NCI-H1048 (cell line): ENCODE data around the gene COMT.
"Not testable (repeated sequence)": the region's sequence is repeated elsewhere in the genome, so short reads cannot be mapped to it uniquely, and the experiment has no call there.

Source experiments
- DNase-seq: peaks from one replicate; lab custom pipeline; 2025; lab: John Stamatoyannopoulos, UW

COMT gene

DNA sequence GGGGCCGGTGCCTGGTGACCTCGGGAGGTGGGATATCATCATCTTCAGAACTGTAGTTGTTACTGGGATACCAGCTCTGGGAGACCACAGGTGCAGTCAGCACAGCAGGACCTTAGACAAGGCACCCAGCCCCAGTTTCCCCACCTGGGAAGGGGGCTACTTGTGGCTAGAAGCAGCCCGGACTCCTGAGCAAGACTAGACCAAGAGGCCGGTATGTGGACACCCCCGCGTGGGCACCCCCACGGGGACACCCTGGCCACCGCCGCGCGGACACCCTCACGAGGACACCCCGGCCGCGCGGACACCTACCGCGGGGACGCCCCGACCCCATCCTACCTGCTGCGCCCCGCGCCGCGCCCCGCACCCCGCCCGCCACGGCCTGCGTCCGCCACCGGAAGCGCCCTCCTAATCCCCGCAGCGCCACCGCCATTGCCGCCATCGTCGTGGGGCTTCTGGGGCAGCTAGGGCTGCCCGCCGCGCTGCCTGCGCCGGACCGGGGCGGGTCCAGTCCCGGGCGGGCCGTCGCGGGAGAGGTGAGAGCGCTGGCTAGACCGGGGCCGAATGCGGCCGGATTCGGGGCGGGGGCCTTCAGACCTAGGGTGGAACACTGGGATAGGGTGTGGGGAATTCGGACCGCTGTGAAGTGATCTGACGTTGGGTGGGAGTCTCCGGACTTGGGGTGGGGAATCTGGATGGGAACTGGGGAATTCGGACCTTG lies at the start of gene COMT, which contains the start of gene TXNRD2:
Gene COMT (plus strand): TSS at position 408 of the 718 bp plus-strand sequence. CDS start 20,755 bp downstream, outside the sequence.
Gene TXNRD2 (minus strand): TSS at position 454 of the 718 bp plus-strand sequence. CDS start 15 bp downstream, at position 439.
- DNase-seq = no peak

DNA sequence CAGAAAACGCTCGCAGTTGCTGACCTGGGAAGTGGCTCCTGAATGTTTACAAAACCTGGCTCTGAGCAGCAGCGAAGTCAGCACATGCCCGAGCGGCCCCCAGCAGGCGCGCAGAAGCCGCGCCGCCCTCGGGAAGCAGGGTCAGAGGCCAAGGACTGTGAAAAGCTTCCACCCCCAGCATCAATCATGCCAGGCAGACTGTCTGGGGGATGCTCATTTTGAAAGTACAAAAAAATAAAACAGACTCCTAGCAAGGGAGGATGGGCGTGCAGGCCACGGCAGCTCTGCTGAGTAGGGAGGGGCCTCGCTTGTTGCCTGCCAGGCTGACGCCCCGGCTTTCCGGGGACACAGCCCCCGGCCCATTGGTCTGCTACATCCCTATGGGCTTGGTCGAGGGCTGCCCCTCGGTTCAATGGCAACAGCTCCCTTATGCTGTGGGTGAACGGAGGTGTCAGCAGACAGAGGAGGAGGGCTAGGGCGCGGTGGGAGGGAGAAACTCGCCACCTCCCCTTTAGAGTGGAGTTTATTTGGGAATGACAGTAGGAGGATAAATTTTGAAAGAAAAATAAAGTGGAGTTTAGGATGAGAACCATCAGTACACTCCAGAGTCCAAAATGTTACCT lies 49.2 kb upstream of the COMT start:
- DNase-seq = no peak

DNA sequence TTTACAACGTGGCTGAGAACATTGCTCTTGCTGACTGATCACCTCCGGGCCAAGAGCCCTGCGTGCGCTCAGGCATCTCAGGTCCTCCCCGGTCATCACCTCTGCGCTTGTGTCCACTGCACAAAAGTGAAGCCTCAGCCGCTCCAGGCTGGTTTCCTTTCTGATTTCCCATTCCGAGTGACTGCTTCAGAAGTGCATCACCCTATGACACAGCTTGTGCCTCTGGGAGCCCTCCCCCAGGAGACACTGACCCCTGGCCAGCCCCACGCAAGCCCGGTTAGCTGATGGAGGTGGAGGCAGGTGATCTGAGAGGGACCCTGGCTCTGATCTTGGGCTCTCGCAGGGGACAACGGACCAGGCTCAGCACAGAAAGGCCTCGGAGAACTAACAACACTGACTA lies 48.6 kb upstream of the COMT start:
- DNase-seq = no peak

DNA sequence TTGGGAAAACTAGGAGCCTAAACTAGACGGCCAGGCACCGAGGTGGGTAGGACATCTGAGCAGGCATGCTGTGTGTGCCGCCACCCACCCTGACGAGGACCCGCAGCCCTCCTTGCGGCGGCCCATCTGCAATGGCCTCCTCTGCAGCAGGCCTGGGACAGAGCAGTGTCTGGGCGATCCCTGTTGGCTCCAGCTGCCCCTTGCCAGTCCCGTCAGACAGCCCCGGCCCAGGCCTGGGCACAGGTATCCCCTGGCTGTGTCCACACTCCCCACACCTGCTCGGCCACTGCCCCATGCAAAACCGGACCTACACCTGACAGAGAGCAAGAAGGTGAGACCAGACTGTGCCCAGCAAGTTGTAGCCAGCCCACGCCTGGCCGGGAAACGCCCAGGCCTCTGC lies 48.2 kb upstream of the COMT start:
- no peak for DNase-seq

DNA sequence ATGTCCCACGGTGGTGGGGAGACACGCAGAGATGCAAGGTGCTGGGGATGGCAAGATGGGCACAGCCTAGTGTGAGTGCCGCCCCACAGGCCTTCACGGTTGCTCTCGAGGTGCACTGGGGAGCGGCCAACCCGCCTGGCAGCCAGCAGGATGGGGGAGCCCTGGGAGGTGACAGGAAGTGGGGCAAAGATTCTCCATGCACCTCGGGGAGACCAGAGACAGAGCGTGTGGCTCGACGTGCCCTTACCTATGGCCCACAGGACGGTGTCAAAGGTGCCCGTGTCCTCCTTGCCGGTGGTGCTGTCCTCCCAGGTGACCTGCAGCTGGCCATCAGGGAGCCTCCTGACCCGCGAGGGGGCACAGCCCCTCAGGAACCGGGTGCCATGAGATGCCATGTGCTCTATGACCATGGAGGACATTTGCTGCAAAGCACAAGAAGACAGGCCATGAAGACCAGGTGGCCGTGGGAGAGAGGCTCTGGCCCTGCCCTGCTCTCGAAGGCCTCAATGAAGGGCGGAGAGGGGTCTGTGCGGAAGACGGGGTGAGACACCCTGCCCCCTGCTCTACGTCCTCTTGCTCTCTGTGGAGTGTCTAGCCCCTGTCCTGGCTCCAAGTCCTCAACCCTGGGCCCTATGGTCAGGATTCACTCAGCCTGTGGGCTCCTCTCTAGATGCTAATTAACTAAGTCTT lies 46.3 kb upstream of the COMT start:
- DNase-seq = no peak

DNA sequence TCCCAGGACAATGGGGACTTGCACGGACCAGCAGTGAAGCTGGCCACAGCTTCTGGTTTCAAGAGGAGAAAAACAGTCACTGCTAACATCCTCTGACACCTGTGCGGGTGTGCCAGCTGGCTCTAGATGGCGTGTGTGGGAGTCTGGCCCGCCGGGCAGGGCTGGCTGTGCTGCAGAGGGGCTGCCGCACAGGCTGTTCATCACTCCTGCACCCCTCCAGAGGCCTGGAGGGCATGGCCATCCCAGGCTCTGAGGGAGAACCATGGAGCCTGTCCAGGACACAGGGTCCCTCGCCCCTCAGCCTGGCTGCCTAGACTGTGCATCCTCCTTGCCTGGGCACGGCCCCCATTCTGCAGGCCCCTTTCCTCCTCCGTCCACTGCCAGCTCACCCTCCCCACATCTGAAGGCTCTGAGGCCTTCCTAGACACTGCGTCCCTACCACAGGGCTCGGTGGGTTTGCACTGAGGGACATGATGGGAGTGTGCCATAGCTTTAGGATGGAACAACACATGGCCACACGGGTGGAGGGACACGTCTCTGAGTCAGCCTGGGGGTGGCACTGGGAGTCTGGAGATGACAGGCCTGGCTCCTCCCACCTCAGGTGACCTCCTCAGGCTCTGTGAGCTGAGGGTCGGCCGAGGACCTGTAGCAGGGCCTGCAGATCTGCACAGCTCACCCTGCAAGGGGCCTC lies 44.8 kb upstream of the COMT start:
- no peak for DNase-seq

DNA sequence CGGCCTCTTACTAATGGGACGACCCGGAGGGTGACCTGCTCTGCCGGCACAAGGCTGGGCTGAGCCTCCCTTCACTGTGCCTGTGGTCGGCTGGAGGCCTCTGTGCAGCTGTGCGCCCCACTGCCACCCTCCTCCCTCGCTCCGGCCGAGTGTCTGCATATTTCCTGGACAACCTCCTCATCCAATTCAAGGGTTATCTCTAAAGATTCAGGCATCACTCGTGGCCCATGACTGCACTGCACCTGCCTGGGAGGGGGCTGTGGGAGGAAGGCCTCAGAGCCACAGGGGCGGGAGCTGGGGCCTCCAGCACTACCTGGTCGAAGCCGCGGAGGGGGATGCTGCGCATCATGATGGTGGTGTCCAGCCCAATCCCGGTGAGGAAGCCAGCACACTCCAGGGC lies 43.8 kb upstream of the COMT start:
- DNase-seq = no peak

DNA sequence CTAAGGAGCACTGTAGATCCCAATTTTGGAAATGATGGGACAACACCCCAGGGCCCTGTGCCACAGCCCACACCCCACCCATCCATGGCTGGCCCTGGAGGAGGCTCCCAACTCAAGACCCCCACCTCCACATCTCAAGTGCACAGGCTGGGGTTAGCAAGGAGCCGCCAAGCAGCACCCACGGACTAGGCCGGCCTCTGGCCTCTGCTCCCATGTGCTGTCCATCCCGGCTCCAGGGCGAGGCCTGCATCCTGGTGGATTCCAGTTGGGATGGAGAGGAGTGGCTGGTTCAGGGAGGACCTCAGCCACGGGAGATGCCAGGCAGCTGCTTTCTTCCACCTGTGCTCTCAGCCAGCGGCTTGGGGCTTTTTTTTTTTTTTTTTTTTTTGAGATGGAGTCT lies 43.4 kb upstream of the COMT start:
- no peak for DNase-seq

DNA sequence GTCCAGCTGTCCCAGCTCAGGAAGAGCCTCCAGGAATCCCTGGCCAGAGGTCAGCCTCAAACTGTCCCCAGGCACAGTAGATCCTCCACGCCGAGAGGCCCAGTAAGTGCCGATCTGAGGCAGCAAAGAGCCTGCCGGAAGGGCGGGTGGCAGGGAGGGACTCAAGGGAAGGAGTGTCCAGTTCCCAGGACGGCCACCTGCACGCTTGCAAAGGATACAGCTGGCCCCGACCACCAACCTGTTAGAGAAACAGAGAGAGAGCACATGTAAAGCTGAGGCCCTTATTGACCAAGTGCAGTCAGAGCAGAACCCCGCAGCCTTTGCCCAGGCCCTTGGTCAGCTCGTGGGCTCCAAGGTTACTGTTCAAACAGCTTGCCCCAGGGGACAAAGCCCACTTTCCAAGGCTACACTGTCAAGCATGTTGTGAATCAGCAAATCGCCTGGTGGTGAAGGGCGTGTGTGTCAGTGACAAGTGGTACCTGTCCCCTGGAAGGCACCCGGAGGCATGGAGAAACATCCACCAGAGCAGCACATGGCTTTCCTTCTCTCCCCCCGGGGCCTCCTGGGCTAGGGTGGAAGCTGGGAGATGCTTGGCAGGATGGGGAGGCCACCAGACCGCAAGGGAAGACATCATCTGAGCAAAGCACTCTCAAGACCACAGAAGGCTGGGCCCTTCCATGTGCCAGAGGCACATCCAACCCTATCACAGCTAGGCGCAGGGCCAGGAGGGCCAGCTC lies 42.6 kb upstream of the COMT start:
- no peak for DNase-seq

DNA sequence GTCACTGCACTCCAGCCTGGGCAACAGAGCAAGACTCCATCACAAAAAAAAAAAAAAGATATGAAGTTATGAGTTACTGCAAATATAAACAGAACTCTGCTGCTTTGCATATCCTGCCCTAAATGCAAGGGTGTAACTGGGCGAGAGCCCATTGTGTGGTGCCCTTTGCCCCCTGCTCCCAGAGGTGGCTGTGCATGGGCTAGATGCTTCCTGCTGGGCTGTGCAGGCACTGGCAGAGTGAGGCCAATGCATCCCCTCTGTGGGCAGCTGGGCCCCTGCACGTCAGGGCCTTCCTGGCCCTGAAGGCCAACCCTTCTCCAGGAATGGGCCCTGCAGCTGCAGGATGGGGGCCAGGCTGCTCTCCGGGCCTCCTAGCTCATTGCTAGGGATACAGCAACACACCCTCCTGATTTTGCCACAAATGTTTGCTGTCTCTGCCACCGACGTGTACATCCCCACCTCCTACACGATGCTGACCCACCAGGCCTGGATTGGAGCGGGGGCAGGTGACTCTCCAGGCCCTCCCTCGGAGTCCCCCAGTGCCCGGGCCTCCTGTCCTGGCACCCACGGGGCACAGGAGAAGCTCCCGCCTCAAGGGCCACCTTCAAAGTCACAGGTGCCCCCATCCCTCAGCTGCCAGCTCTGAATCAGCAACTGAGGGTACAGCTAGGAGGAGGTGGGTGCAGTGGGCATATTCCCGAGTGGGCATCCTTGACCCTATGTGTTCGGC lies 40.7 kb upstream of the COMT start:
- DNase-seq = no peak

DNA sequence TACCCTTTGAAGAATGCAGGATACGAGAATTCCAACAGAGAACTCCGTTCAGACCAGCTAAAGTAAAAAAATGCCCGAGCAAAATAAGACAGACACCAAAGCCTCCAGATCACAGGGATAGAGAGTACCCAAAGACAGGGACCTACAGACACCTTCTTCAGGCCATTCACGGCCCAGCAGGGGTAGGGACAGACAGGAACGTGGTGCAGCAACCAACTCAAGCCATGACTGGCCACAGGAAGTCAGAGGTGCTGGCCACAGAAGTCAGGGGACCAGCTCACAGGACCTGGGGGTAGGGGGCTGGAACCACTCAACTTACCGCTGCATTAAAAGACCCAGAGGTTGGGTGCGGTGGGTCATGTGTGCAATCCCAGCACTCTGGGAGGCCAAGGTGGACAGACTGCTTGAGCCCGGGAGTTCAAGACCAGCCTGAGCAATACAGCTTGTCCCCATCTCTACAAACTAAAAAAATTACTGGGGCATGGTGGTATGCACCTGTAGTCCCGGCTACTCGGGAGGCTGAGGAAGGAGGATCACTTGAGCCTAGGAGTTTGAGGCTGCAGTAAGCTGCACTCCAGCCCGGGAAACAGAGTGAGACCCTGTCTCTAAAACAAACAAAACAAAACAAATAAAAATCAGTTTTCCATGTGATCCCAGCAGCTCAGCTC lies 39.9 kb upstream of the COMT start:
- DNase-seq = no peak

DNA sequence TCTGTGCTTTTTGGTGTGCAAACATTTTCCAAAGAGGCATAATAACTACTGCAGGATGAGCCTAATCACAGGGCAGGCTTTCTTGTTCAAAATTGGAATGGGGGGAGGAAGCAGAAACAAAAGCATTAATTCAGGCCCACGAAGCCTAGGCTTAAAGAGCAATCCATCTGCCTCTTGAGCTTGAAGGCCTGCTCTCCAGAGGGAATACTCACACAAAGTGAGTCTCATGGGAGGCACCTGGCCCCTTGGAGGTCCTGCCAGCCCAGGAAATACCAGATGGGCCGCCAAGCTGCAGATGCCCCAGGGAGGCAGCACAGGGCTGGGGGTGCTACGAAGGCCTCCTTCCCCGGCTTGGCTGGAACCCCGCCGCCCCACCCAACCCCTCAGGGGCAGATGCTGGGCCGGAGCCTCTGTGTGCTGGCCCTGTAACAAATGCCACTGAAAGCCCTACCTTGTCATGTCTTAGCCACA lies 39.3 kb upstream of the COMT start:
- DNase-seq = no peak

DNA sequence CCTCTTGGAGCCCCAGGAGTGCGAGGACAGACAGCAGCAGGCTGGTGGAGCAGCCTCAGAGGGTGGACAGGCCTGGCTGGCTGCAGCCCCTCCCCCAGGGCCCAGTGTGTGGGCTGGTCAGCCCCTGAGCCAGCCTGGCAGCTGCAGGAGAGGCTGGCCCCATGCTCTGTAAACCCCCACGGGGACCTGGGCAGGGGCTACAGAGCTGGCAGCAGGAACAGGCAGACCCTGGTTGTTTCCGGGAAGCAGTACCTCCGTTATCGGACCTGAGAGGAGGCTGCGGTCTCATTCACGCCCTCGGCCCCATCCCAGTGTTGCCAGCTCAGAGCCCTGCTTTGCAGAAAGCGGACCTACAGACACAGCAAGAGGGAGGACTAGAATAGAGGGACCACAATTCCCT lies 38.5 kb upstream of the COMT start:
- DNase-seq = no peak

DNA sequence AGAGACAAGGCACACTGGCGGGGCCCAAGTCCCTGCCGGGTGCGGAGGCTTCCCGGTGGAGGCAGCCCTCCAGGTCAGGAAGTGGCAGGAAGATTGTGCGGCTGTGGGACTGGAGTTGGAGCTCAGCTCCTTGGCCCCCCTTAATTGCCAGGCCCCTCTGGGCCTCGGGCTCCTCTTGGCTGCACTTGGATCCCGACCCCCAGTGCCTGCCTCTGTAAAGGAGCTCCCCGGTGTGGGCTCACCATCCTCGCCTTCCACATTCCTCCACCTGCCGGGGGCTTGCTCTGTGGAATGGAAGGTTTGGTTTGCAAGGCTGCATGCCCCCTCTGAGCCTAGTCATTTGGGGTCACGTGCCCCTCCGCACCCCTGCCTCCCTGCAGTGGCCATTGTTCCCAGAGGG lies 38.1 kb upstream of the COMT start:
- no peak for DNase-seq

DNA sequence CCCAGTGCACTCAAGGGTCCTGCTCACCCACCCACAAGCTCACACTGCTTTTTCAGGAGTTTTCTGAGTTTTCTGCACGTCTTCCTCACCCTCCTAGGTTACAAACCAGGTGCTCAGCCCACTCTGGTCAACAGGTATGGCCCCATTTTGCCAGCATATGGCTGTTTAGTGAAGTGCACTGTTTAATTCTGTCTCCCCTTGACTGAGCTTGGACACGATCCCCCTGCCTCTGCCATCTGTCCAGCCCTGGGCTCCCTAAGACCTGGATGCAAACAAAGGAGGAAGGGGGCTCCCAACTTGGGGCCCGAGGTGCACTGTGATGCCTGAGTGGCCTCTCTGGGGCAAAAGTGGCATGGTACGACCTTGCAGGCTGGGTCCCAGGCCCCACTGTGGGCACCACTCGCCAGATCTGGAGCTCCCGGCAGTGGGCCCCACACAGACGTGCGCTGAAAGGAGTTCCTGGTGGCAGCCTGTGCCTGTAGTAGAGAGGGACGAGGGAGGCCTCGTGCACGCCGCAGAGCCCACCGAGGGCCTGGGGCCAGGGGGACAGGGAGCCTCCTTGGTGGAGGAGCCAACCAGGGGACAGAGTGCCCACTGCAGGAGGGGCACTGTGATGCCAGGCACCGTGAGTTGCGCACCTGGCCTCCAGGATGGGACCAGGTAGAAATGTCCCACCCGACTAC lies 37.3 kb upstream of the COMT start:
- no peak for DNase-seq

DNA sequence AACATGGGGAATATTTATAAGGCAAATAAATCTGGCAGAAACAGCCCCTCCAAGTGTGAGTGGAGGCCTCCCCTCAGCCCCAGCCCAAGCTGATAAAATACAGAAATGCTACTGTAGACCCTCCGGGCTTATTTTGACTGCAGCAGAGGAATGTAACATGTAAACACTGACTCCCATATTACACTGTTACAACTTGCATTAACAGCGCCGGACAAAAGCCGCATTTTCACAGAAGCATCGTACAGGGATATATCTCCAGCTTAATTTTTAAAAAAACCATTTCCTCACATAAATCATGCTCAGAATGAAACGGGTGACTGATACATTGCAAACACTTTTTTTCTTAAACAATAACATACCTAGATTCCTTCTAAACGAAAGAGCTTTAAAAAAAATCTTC lies 36.6 kb upstream of the COMT start:
- no peak for DNase-seq

DNA sequence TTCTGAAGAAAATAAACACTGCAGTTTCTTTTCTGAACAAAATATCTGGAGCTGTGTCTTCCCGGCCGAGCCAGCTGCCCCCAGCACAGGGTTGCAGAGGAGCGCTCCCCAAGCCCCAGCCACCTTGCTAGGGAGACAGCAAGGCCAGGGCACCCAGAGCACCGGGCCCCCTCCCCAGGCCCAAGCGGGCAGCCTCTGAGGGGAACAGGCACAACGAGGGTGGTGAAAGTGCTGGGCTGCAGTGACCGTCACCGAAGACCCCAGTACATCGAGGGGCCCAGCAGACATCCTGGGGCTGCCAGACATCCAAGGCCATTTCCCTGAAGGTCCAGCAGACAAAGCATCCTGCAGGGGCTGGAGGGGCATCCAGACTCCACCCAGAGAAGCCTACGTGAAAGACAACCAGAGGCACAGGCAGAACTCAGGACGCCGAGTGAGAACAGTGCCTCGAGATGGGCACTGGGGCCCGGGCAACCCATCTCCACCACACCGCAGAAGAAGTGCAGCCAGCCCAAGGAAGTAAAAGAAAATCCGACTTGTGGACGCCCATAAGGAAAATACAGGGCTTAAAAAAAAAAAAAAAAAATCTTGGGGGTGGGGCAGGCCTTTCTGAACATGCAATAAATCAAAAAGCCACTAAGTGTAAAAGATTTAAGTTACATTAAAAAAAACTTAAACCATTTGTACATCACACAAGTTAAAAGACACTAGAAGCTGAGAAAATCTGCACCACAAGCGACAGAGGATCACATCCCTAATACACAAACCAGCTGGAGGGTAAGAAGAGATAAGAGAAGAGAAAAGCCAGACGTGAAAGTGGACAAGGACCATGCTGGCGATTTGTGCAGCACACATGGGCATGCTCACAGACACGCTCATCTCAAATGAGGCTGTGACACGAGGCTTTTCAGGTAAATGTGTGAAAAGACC lies 36.0 kb upstream of the COMT start:
- DNase-seq = no peak

DNA sequence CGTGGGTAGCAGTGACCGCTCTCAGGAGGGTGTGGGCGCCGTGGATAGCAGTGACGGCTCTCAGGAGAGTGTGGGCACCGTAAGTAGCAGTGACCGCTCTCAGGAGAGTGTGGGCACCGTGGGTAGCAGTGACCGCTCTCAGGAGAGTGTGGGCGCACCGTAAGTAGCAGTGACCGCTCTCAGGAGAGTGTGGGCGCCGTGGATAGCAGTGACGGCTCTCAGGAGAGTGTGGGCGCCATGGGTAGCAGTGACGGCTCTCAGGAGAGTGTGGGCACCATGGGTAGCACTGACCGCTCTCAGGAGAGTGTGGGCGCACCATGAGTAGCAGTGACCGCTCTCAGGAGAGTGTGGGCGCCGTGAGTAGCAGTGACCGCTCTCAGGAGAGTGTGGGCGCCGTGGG lies 34.7 kb upstream of the COMT start:
- not testable (repeated sequence) for DNase-seq

DNA sequence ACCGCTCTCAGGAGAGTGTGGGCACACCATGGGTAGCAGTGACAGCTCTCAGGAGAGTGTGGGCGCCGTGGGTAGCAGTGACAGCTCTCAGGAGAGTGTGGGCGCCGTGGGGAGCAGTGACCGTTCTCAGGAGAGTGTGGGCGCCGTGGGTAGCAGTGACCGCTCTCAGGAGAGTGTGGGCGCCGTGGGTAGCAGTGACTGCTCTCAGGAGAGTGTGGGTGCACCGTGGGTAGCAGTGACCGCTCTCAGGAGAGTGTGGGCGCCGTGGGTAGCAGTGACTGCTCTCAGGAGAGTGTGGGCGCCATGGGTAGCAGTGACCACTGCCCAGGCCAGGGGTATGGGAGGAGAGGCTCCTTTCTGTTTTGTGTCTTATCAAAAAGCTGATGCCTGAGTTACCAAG lies 33.7 kb upstream of the COMT start:
- DNase-seq = not testable (repeated sequence)
